ENCODE results near the gene EXT2. TPM values are rescaled to one million over a fixed set of nuclear protein-coding genes. Genes with fewer than 3 reads are reported as not detected.

Gene EXT2
- total and polyA plus RNA-seq, 2 of the 13 experiments (the other 11 are each of a cell fraction or from before 2014, with no cell fraction given) = 61.5 to 68.7 TPM

- 0 out of 2 replicates have a peak, but pooled peaks have one; percentile 33 for TF ChIP-seq ETV5 (CRISPR knock-in tag; IDR thresholded peaks at IDR 0.05; ENCODE audit: borderline replicate concordance)
- peak; percentile 20; the same call in 1 of the 2 replicates for TF ChIP-seq POGK (CRISPR knock-in tag; conservative IDR thresholded peaks at IDR 0.05)
- no peak for TF ChIP-seq ZBTB14 (CRISPR knock-in tag; IDR thresholded peaks at IDR 0.05)
- TF ChIP-seq, protein P1, sequence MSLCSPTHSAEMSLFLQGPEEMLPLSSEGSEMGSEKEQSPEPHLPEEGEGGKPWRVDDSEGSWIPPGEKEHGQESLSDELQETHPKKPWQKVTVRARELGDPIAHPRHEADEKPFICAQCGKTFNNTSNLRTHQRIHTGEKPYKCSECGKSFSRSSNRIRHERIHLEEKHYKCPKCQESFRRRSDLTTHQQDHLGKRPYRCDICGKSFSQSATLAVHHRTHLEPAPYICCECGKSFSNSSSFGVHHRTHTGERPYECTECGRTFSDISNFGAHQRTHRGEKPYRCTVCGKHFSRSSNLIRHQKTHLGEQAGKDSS (CRISPR knock-in tag; IDR thresholded peaks at IDR 0.05; ENCODE audit: borderline replicate concordance, low read depth) = 0 out of 2 replicates have a peak, but pooled peaks have one; percentile 48
- TF ChIP-seq, protein P2, sequence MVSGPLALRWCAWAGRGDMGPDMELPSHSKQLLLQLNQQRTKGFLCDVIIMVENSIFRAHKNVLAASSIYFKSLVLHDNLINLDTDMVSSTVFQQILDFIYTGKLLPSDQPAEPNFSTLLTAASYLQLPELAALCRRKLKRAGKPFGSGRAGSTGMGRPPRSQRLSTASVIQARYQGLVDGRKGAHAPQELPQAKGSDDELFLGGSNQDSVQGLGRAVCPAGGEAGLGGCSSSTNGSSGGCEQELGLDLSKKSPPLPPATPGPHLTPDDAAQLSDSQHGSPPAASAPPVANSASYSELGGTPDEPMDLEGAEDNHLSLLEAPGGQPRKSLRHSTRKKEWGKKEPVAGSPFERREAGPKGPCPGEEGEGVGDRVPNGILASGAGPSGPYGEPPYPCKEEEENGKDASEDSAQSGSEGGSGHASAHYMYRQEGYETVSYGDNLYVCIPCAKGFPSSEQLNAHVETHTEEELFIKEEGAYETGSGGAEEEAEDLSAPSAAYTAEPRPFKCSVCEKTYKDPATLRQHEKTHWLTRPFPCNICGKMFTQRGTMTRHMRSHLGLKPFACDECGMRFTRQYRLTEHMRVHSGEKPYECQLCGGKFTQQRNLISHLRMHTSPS (CRISPR knock-in tag; IDR thresholded peaks at IDR 0.05; ENCODE audit: low read depth) = peak; percentile 36; the same call in 1 of the 2 replicates
- TF ChIP-seq ZNF883 (CRISPR knock-in tag; IDR thresholded peaks at IDR 0.05; ENCODE audit: not compliant biosample characterization) = peak; percentile 46
- TF ChIP-seq KLF16 (CRISPR knock-in tag; IDR thresholded peaks at IDR 0.05) = peak in 1 of 2 experiments; percentile 35; a peak in 1 of 4 replicates
- TF ChIP-seq ZNF878 (CRISPR knock-in tag; IDR thresholded peaks at IDR 0.05) = no peak
- TF ChIP-seq ZNF589 (CRISPR knock-in tag; conservative IDR thresholded peaks at IDR 0.05) = no peak
- no peak for TF ChIP-seq SAFB2 (CRISPR knock-in tag; IDR thresholded peaks at IDR 0.05; ENCODE audit: borderline replicate concordance, low read depth)
- TF ChIP-seq ZNF460 (CRISPR knock-in tag; IDR thresholded peaks at IDR 0.05; ENCODE audit: borderline replicate concordance) = no peak
- TF ChIP-seq ZNF850 (CRISPR knock-in tag; conservative IDR thresholded peaks at IDR 0.05) = no peak
- no peak for TF ChIP-seq ZUFSP (CRISPR knock-in tag; IDR thresholded peaks at IDR 0.05; ENCODE audit: borderline replicate concordance)
- TF ChIP-seq KDM2A (CRISPR knock-in tag; IDR thresholded peaks at IDR 0.05; ENCODE audit: borderline replicate concordance, low read depth) = peak; percentile 57; the same call in 1 of the 2 replicates
- TF ChIP-seq SNRNP70 (IDR thresholded peaks at IDR 0.05; ENCODE audit: low read depth, low read length) = no peak
- 0 out of 2 replicates have a peak, but pooled peaks have one; percentile 15 for TF ChIP-seq ZBTB33 (CRISPR knock-in tag; IDR thresholded peaks at IDR 0.05)
- no peak for TF ChIP-seq ZNF10 (CRISPR knock-in tag; IDR thresholded peaks at IDR 0.05; ENCODE audit: borderline replicate concordance, low read depth)
Measured at GRCh38 chr11:44065841-44066731, 29.4 kb upstream of the EXT2 start, which contains the start of gene ACCS (continued).
